Activated CD4-positive, alpha-beta T cell treated with anti-CD3 and anti-CD28 coated beads for 36 hours (primary cell): ENCODE data around the gene GADD45B. TPM values are rescaled to one million over a fixed set of nuclear protein-coding genes. Genes with fewer than 3 reads are reported as not detected.

Source experiments
- ATAC-seq: fragments of 200-7000 bp; cut with Tn5 transposase; one replicate; pipeline ENCODE4 v1.10.0; 2021; ENCODE audit warnings: mild to moderate bottlenecking, moderate library complexity
- CTCF ChIA-PET: fragments of 350-600 bp; sonication (Branson Sonifier 250); formaldehyde crosslinking; loops from one replicate; lab custom pipeline; 2021; ENCODE audit warnings: antibody characterized with exemption; lab: Charles Lee
- POLR2A ChIA-PET: fragments of 350-600 bp; sonication (Branson Sonifier 250); formaldehyde crosslinking; loops from one replicate; lab custom pipeline; 2021; ENCODE audit warnings: antibody characterized with exemption, inconsistent platforms; lab: Charles Lee
- DNase-seq: peaks from one replicate; pipeline ENCODE4 v3.0.0-alpha.2; 2020
- H3K27ac Mint-ChIP-seq: one replicate; pipeline ENCODE4 v1.8.0; 2021; ENCODE audit warnings: mixed read lengths
- H3K27me3 Mint-ChIP-seq: one replicate; pipeline ENCODE4 v1.8.0; 2021; ENCODE audit warnings: mixed read lengths
- H3K36me3 Mint-ChIP-seq: one replicate; pipeline ENCODE4 v1.8.0; 2021; ENCODE audit warnings: low read depth, mixed read lengths
- H3K4me1 Mint-ChIP-seq: one replicate; pipeline ENCODE4 v1.8.0; 2021; ENCODE audit warnings: mixed read lengths
- H3K4me3 Mint-ChIP-seq: one replicate; pipeline ENCODE4 v1.8.0; 2021; ENCODE audit warnings: mild to moderate bottlenecking, moderate library complexity, mixed read lengths
- H3K9me3 Mint-ChIP-seq: one replicate; pipeline ENCODE4 v1.8.0; 2021; ENCODE audit warnings: low read depth, mixed read lengths
- intact Hi-C, 2 experiments: fragments of 100-400 bp; cut with DNase I in 1 of 2; cut with micrococcal nuclease in 1 of 2; formaldehyde crosslinking; loops; one replicate each; pipeline versions ENCODE4 v1.14.2 to v1.15.1; 2022 to 2024; cut with DNase I, micrococcal nuclease
- total RNA-seq, 2 experiments: library from RNA; stranded (reverse); gene quantifications; one replicate each; pipeline ENCODE4 v1.2.3, GENCODE V29; 2021

Gene GADD45B
- total RNA-seq, 2 experiments from 2014 or later = 57.7 to 71.2 TPM

- DNase-seq (no peak), ATAC-seq (no peak)
- Mint-ChIP-seq H3K27ac (no peak overlapping the region), H3K4me1 (no peaks in the 10 kb centered on the region), H3K36me3 (peaks cover 28% of the 10 kb centered on the region), H3K9me3 (no peaks in the 10 kb centered on the region), H3K27me3 (no peaks in the 10 kb centered on the region), H3K4me3 (no peak overlapping the region)
- ChIA-PET CTCF (no interaction called here), POLR2A (no interaction called here)
- intact Hi-C loops = no loop called here
Measured at GRCh38 chr19:2433854-2434253, 42.1 kb upstream of the GADD45B start.

- no peak overlapping the region for H3K4me3 Mint-ChIP-seq
- no peak overlapping the region for H3K27ac Mint-ChIP-seq
- intact Hi-C loops = no loop called here
- H3K36me3 Mint-ChIP-seq = peaks cover 28% of the 10 kb centered on the region
- POLR2A ChIA-PET = no interaction called here
- no peaks in the 10 kb centered on the region for H3K9me3 Mint-ChIP-seq
- DNase-seq = no peak
- CTCF ChIA-PET = no interaction called here
- H3K27me3 Mint-ChIP-seq = no peaks in the 10 kb centered on the region
- ATAC-seq = no peak
- H3K4me1 Mint-ChIP-seq = no peaks in the 10 kb centered on the region
Measured at GRCh38 chr19:2434267-2434666, 41.7 kb upstream of the GADD45B start.

GRCh38 chr19:2434721-2435265, 41.1 kb upstream of the GADD45B start:
- no peaks in the 10 kb centered on the region for H3K4me1 Mint-ChIP-seq
- no peak overlapping the region for H3K4me3 Mint-ChIP-seq
- POLR2A ChIA-PET = no interaction called here
- H3K27me3 Mint-ChIP-seq = no peaks in the 10 kb centered on the region
- ATAC-seq = no peak
- H3K9me3 Mint-ChIP-seq = no peaks in the 10 kb centered on the region
- no peak for DNase-seq
- intact Hi-C loops = no loop called here
- CTCF ChIA-PET = no interaction called here
- no peak overlapping the region for H3K27ac Mint-ChIP-seq
- H3K36me3 Mint-ChIP-seq = peaks cover 28% of the 10 kb centered on the region

GRCh38 chr19:2436384-2436783, 39.5 kb upstream of the GADD45B start:
- Mint-ChIP-seq H3K27ac (no peak overlapping the region), H3K4me1 (no peaks in the 10 kb centered on the region), H3K27me3 (no peaks in the 10 kb centered on the region), H3K36me3 (peaks cover 28% of the 10 kb centered on the region), H3K4me3 (no peak overlapping the region), H3K9me3 (no peaks in the 10 kb centered on the region)
- intact Hi-C loops = no loop called here
- ATAC-seq (no peak), DNase-seq (no peak)
- POLR2A ChIA-PET = no interaction called here
- CTCF ChIA-PET = interaction anchor here (1.0 kb wide), 1 partner anchor 9 kb away, joined by 4 read pairs; the partner anchor contains the start of gene TIMM13

- Mint-ChIP-seq H3K4me1 (no peaks in the 10 kb centered on the region), H3K4me3 (no peak overlapping the region), H3K9me3 (no peaks in the 10 kb centered on the region), H3K27me3 (no peaks in the 10 kb centered on the region), H3K27ac (no peak overlapping the region), H3K36me3 (peaks cover 23% of the 10 kb centered on the region)
- DNase-seq = no peak
- CTCF ChIA-PET = interaction anchor here (1.0 kb wide), 1 partner anchor 9 kb away, joined by 4 read pairs; the partner anchor contains the start of gene TIMM13
- no peak for ATAC-seq
- POLR2A ChIA-PET = no interaction called here
- intact Hi-C loops = no loop called here
Measured at GRCh38 chr19:2436926-2437325, 39.0 kb upstream of the GADD45B start.

- CTCF ChIA-PET = no interaction called here
- Mint-ChIP-seq H3K27me3 (no peaks in the 10 kb centered on the region), H3K4me1 (no peaks in the 10 kb centered on the region), H3K4me3 (no peak overlapping the region), H3K9me3 (no peaks in the 10 kb centered on the region), H3K36me3 (peaks cover 17% of the 10 kb centered on the region), H3K27ac (no peak overlapping the region)
- ATAC-seq (no peak), DNase-seq (no peak)
- intact Hi-C loops = no loop called here
- POLR2A ChIA-PET = interaction anchor here (0.6 kb wide), 2 partner anchors 10 to 199 kb away, joined by 3 read pairs; no protein-coding TSS in a partner anchor
Measured at GRCh38 chr19:2438178-2438577, 37.7 kb upstream of the GADD45B start.

GRCh38 chr19:2440515-2440914, 35.4 kb upstream of the GADD45B start:
- peaks cover 16% of the 10 kb centered on the region for H3K36me3 Mint-ChIP-seq
- ATAC-seq = no peak
- POLR2A ChIA-PET = no interaction called here
- intact Hi-C loops = no loop called here
- H3K4me3 Mint-ChIP-seq = no peak overlapping the region
- H3K27ac Mint-ChIP-seq = no peak overlapping the region
- no peaks in the 10 kb centered on the region for H3K9me3 Mint-ChIP-seq
- H3K27me3 Mint-ChIP-seq = no peaks in the 10 kb centered on the region
- CTCF ChIA-PET = interaction anchor here (0.6 kb wide), 1 partner anchor 45 kb away, joined by 3 read pairs; no protein-coding TSS in a partner anchor
- DNase-seq = no peak
- no peaks in the 10 kb centered on the region for H3K4me1 Mint-ChIP-seq

GRCh38 chr19:2441096-2441752, 34.7 kb upstream of the GADD45B start:
- intact Hi-C loops = no loop called here

GRCh38 chr19:2443116-2443784, 32.7 kb upstream of the GADD45B start:
- peaks cover 15% of the 10 kb centered on the region for H3K4me1 Mint-ChIP-seq
- no peaks in the 10 kb centered on the region for H3K27me3 Mint-ChIP-seq
- intact Hi-C loops = no loop called here
- ChIA-PET POLR2A (interaction anchor here (0.6 kb wide), 1 partner anchor 271 kb away, joined by 4 read pairs; no protein-coding TSS in a partner anchor), CTCF (interaction anchor here (0.6 to 1.0 kb wide), 2 partner anchors 144 to 158 kb away, joined by 3 to 4 read pairs; no protein-coding TSS in a partner anchor)
- no peaks in the 10 kb centered on the region for H3K9me3 Mint-ChIP-seq
- H3K27ac Mint-ChIP-seq = no peak overlapping the region
- DNase-seq (no peak), ATAC-seq (no peak)
- peaks cover 12% of the 10 kb centered on the region for H3K36me3 Mint-ChIP-seq
- H3K4me3 Mint-ChIP-seq = no peak overlapping the region

More at GRCh38 chr19:2441096-2441752, 34.7 kb upstream of the GADD45B start:
- Mint-ChIP-seq H3K4me3 (no peak overlapping the region), H3K4me1 (peaks cover under 1% of the 10 kb centered on the region), H3K27me3 (no peaks in the 10 kb centered on the region), H3K27ac (no peak overlapping the region), H3K36me3 (peaks cover 14% of the 10 kb centered on the region), H3K9me3 (no peaks in the 10 kb centered on the region)
- no peak for DNase-seq
- ChIA-PET CTCF (interaction anchor here (0.6 kb wide), 1 partner anchor 45 kb away, joined by 3 read pairs; no protein-coding TSS in a partner anchor), POLR2A (interaction anchor here (1.7 kb wide), 1 partner anchor 13 kb away, joined by 4 read pairs; no protein-coding TSS in a partner anchor)
- no peak for ATAC-seq

- intact Hi-C loops = no loop called here
- H3K4me3 Mint-ChIP-seq = no peak overlapping the region
- H3K36me3 Mint-ChIP-seq = peaks cover 12% of the 10 kb centered on the region
- ChIA-PET CTCF (interaction anchor here (0.6 kb wide), 1 partner anchor 158 kb away, joined by 4 read pairs; no protein-coding TSS in a partner anchor), POLR2A (no interaction called here)
- DNase-seq (no peak), ATAC-seq (no peak)
- no peaks in the 10 kb centered on the region for H3K27me3 Mint-ChIP-seq
- H3K9me3 Mint-ChIP-seq = no peaks in the 10 kb centered on the region
- H3K27ac Mint-ChIP-seq = no peak overlapping the region
- peaks cover 15% of the 10 kb centered on the region for H3K4me1 Mint-ChIP-seq
Measured at GRCh38 chr19:2443785-2444182, 32.1 kb upstream of the GADD45B start.

- H3K4me3 Mint-ChIP-seq = no peak overlapping the region
- no peak overlapping the region for H3K27ac Mint-ChIP-seq
- DNase-seq (no peak), ATAC-seq (no peak)
- CTCF ChIA-PET = interaction anchor here (0.5 to 0.6 kb wide), 2 partner anchors 159 to 169 kb away, joined by 3 to 4 read pairs; no protein-coding TSS in a partner anchor
- intact Hi-C loops = no loop called here
- POLR2A ChIA-PET = interaction anchor here (0.7 kb wide), 1 partner anchor 17 kb away, joined by 3 read pairs; no protein-coding TSS in a partner anchor
- no peaks in the 10 kb centered on the region for H3K9me3 Mint-ChIP-seq
- peaks cover 12% of the 10 kb centered on the region for H3K36me3 Mint-ChIP-seq
- H3K4me1 Mint-ChIP-seq = peaks cover 15% of the 10 kb centered on the region
- H3K27me3 Mint-ChIP-seq = no peaks in the 10 kb centered on the region
Measured at GRCh38 chr19:2444251-2445002, 31.5 kb upstream of the GADD45B start.
